H9 (cell line): ENCODE results near the gene IER3. TPM values are rescaled to one million over a fixed set of nuclear protein-coding genes. Genes with fewer than 3 reads are reported as not detected.

Experiments
- DNase-seq: peaks from one replicate; pipeline ENCODE4 v3.0.0-alpha.2; 2017
- H2AFZ ChIP-seq: one replicate; pipeline ENCODE4 v1.6.1; 2013; ENCODE audit warnings: mild to moderate bottlenecking, low read length, control low read depth, moderate library complexity
- H2AK5ac ChIP-seq: 2 replicates; pipeline ENCODE4 v1.6.1; 2013; ENCODE audit warnings: low read length, control low read depth, mixed read lengths; ENCODE audit not compliant: insufficient read length
- H2BK120ac ChIP-seq: one replicate; pipeline ENCODE4 v1.6.1; 2013; ENCODE audit warnings: low read depth, mild to moderate bottlenecking, low read length, control low read depth, inconsistent platforms; ENCODE audit not compliant: poor library complexity, severe bottlenecking
- H2BK12ac ChIP-seq: 2 replicates; pipeline ENCODE4 v1.6.1; 2013; ENCODE audit warnings: low read length, control low read depth, mixed read lengths, low read depth; ENCODE audit not compliant: insufficient read length
- H2BK15ac ChIP-seq: 2 replicates; pipeline ENCODE4 v1.6.1; 2013; ENCODE audit warnings: low read depth, low read length, control low read depth
- H2BK20ac ChIP-seq: one replicate; pipeline ENCODE4 v1.6.1; 2013; ENCODE audit warnings: low read depth, mild to moderate bottlenecking, low read length, control low read depth, inconsistent platforms; ENCODE audit not compliant: poor library complexity, severe bottlenecking
- H2BK5ac ChIP-seq: 2 replicates; pipeline ENCODE4 v1.6.1; 2013; ENCODE audit warnings: low read length, control low read depth, mixed read lengths; ENCODE audit not compliant: insufficient read length
- H3K14ac ChIP-seq: 2 replicates; pipeline ENCODE4 v1.6.1; 2013; ENCODE audit warnings: low read length, control low read depth; ENCODE audit not compliant: insufficient read depth
- H3K18ac ChIP-seq: 2 replicates; pipeline ENCODE4 v1.6.1; 2013; ENCODE audit warnings: low read depth, mild to moderate bottlenecking, mixed read lengths, low read length, control low read depth; ENCODE audit not compliant: insufficient read length
- H3K23ac ChIP-seq: 2 replicates; pipeline ENCODE4 v1.6.1; 2013; ENCODE audit warnings: low read length, control low read depth, mixed read lengths, low read depth; ENCODE audit not compliant: insufficient read length
- H3K23me2 ChIP-seq: 2 replicates; pipeline ENCODE4 v1.6.1; 2013; ENCODE audit warnings: low read depth, mild to moderate bottlenecking, mixed read lengths, low read length, control low read depth; ENCODE audit not compliant: insufficient read length, poor library complexity, severe bottlenecking
- H3K27ac ChIP-seq: 2 replicates; pipeline ENCODE4 v1.5.1; 2013; ENCODE audit warnings: low read length, control low read depth, mixed read lengths, low read depth; ENCODE audit not compliant: insufficient read length
- H3K27me3 ChIP-seq: 2 replicates; pipeline ENCODE4 v1.6.1; 2013; ENCODE audit warnings: low read length, control low read depth, inconsistent platforms; ENCODE audit not compliant: insufficient read depth
- H3K4ac ChIP-seq: 2 replicates; pipeline ENCODE4 v1.6.1; 2013; ENCODE audit warnings: low read depth, mild to moderate bottlenecking, control low read depth, inconsistent platforms, low read length, moderate library complexity
- H3K4me1 ChIP-seq: 2 replicates; pipeline ENCODE4 v1.6.1; 2013; ENCODE audit warnings: low read length, control low read depth, inconsistent platforms; ENCODE audit not compliant: insufficient read depth
- H3K4me2 ChIP-seq: 2 replicates; pipeline ENCODE4 v1.6.1; 2013; ENCODE audit warnings: low read length, control low read depth, mixed read lengths; ENCODE audit not compliant: insufficient read length, insufficient read depth
- H3K56ac ChIP-seq: 2 replicates; pipeline ENCODE4 v1.6.1; 2013; ENCODE audit warnings: low read depth, mild to moderate bottlenecking, mixed read lengths, low read length, control low read depth; ENCODE audit not compliant: insufficient read length
- H3K79me1 ChIP-seq: 2 replicates; pipeline ENCODE4 v1.6.1; 2013; ENCODE audit warnings: low read depth, mild to moderate bottlenecking, moderate library complexity, low read length, control low read depth, inconsistent platforms; ENCODE audit not compliant: insufficient read depth, poor library complexity, severe bottlenecking
- H3K79me2 ChIP-seq: 2 replicates; pipeline ENCODE4 v1.6.1; 2013; ENCODE audit warnings: low read length, control low read depth, inconsistent platforms; ENCODE audit not compliant: insufficient read depth
- H3K9ac ChIP-seq: 2 replicates; pipeline ENCODE4 v1.6.1; 2013; ENCODE audit warnings: low read length, control low read depth, mixed read lengths; ENCODE audit not compliant: insufficient read length; ENCODE audit errors: extremely low read depth
- H3K9me3 ChIP-seq: one replicate; pipeline ENCODE4 v1.6.1; 2013; ENCODE audit warnings: low read depth, low read length, inconsistent platforms; ENCODE audit not compliant: control insufficient read depth
- H3T11ph ChIP-seq: one replicate; pipeline ENCODE4 v1.6.1; 2013; ENCODE audit warnings: mild to moderate bottlenecking, low read length, control low read depth, inconsistent platforms
- H4K20me1 ChIP-seq: one replicate; pipeline ENCODE4 v1.6.1; 2013; ENCODE audit not compliant: control insufficient read depth, insufficient read length, insufficient read depth
- H4K5ac ChIP-seq: 2 replicates; pipeline ENCODE4 v1.6.1; 2013; ENCODE audit warnings: low read depth, mild to moderate bottlenecking, mixed read lengths, low read length, control low read depth; ENCODE audit not compliant: insufficient read length
- H4K8ac ChIP-seq: replicated peaks from 2 replicates; pipeline ENCODE4 v1.6.1; 2013; ENCODE audit warnings: low read length, control low read depth, mixed read lengths, low read depth; ENCODE audit not compliant: insufficient read length
- H4K91ac ChIP-seq: 2 replicates; pipeline ENCODE4 v1.6.1; 2013; ENCODE audit warnings: low read depth, mild to moderate bottlenecking, moderate library complexity, mixed read lengths, low read length, control low read depth; ENCODE audit not compliant: insufficient read length
- H3K27ac Mint-ChIP-seq, 3 experiments: 2 replicates in 2 of 3; 3 replicates in 1 of 3; pipeline ENCODE4 v1.8.0; 2020 to 2021; ENCODE audit warnings: mixed read lengths in 3 of 3, mild to moderate bottlenecking in 1 of 3, moderate library complexity in 1 of 3
- H3K27me3 Mint-ChIP-seq: 2 replicates; pipeline ENCODE4 v1.8.0; 2021; ENCODE audit warnings: low read depth, mild to moderate bottlenecking, moderate library complexity, mixed read lengths
- H3K36me3 Mint-ChIP-seq, 3 experiments: 2 replicates in 2 of 3; 3 replicates in 1 of 3; pipeline ENCODE4 v1.8.0; 2020 to 2021; ENCODE audit warnings: low read depth in 3 of 3, mixed read lengths in 3 of 3; ENCODE audit not compliant: insufficient read depth in 1 of 3
- H3K4me1 Mint-ChIP-seq, 2 experiments: 2 replicates each; pipeline ENCODE4 v1.8.0; 2020; ENCODE audit warnings: mixed read lengths in 2 of 2
- H3K4me3 Mint-ChIP-seq, 2 experiments: 2 replicates in 1 of 2; 3 replicates in 1 of 2; pipeline ENCODE4 v1.8.0; 2020 to 2021; ENCODE audit warnings: mild to moderate bottlenecking in 2 of 2, mixed read lengths in 2 of 2, moderate library complexity in 1 of 2
- H3K9me3 Mint-ChIP-seq, 2 experiments: 2 replicates in 1 of 2; 3 replicates in 1 of 2; pipeline ENCODE4 v1.8.0; 2020; ENCODE audit warnings: mild to moderate bottlenecking in 2 of 2, mixed read lengths in 2 of 2, moderate library complexity in 1 of 2
- WGBS: extraction: QIAGEN DNeasy Blood & Tissue Kit; methylation state at CpG from one replicate; pipeline ENCODE4 v1.1.7; 2013; ENCODE audit warnings: missing lambda C conversion rate, low lambda C conversion rate, mixed read lengths; ENCODE audit not compliant: insufficient read length; ENCODE audit errors: extremely low coverage; 5-methylcytosine and 5-hydroxymethylcytosine counted together
- total RNA-seq: library from RNA; stranded (reverse); gene quantifications from 2 replicates; pipeline ENCODE4 v1.2.1, GENCODE V29; 2021
- TF ChIP-seq, protein P1 (sequence below): fragments of 200-600 bp; sonication (generic); conservative IDR thresholded peaks from 3 replicates; pipeline ENCODE4 v1.8.0; 2021; ENCODE audit warnings: antibody characterized with exemption, mild to moderate bottlenecking

The IER3 gene
- total RNA-seq, 1 experiment from 2014 or later, result 43.5 TPM

DNA sequence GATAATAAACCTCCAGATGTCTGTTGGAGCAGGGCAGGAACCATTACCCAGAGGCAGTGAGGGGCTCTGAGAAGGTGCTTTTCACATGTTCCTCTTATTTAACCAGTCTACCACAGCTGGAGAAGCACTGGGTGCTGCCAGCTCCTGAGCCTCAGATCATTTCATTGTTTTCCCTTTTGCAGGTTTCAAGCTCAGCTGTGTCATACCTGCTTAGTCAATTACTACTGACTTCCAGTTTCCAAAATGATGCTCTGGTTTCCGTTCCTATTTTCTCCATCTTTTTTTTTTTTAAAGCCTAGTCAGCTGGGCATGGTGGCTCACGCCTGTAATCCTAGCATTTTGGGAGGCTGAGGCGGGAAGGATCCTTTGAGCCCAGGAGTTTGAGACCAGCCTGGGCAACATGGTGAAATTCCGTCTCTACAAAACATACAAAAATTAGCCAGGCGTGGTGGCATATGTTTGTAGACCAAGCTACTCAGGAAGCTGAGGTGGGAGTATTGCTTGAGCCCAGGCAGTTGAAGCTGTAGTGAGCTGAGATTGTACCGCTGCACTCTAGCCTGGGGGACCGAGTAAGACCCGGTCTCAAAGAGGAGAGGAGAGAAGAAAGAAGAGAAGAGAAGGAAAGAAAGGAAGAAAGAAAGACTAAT is 8.6 kb downstream of the IER3 start:
- no CpG with 5 or more reads among the region's 8 CpGs for WGBS
- Histone ChIP-seq H2BK5ac (no peak overlapping the region), H4K91ac (no peak overlapping the region), H3K4me2 (no peak overlapping the region), H2BK120ac (no peak overlapping the region), H2BK15ac (no peak overlapping the region), H4K8ac (no peak overlapping the region), H3K23ac (no peak overlapping the region), H2AFZ (no peak overlapping the region), H3K9me3 (no peaks in the 10 kb centered on the region), H2BK20ac (no peak overlapping the region), H3K4ac (no peak overlapping the region), H3K9ac (no peak overlapping the region), H3T11ph (no peak overlapping the region), H2AK5ac (no peak overlapping the region), H3K14ac (no peak overlapping the region), H4K20me1 (no peaks in the 10 kb centered on the region), H3K27me3 (no peaks in the 10 kb centered on the region), H3K79me1 (no peaks in the 10 kb centered on the region), H3K18ac (no peak overlapping the region), H4K5ac (no peak overlapping the region), H3K4me1 (no peaks in the 10 kb centered on the region), H3K27ac (no peak overlapping the region), H3K56ac (no peak overlapping the region), H3K79me2 (no peaks in the 10 kb centered on the region), H3K23me2 (no peaks in the 10 kb centered on the region), H2BK12ac (no peak overlapping the region)
- H3K36me3 Mint-ChIP-seq, result peaks cover 49 to 85% (median 73%) of the 10 kb centered on the region in 3 experiments
- no peak overlapping the region; a peak in 1 of 7 replicates for H3K27ac Mint-ChIP-seq
- H3K4me3 Mint-ChIP-seq, result no peak overlapping the region; a peak in 1 of 5 replicates
- no peaks in the 10 kb centered on the region for H3K9me3 Mint-ChIP-seq
- TF ChIP-seq, protein P1, sequence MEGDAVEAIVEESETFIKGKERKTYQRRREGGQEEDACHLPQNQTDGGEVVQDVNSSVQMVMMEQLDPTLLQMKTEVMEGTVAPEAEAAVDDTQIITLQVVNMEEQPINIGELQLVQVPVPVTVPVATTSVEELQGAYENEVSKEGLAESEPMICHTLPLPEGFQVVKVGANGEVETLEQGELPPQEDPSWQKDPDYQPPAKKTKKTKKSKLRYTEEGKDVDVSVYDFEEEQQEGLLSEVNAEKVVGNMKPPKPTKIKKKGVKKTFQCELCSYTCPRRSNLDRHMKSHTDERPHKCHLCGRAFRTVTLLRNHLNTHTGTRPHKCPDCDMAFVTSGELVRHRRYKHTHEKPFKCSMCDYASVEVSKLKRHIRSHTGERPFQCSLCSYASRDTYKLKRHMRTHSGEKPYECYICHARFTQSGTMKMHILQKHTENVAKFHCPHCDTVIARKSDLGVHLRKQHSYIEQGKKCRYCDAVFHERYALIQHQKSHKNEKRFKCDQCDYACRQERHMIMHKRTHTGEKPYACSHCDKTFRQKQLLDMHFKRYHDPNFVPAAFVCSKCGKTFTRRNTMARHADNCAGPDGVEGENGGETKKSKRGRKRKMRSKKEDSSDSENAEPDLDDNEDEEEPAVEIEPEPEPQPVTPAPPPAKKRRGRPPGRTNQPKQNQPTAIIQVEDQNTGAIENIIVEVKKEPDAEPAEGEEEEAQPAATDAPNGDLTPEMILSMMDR, result no peak
- peaks cover 2 to 5% of the 10 kb centered on the region in 2 experiments; a peak in 1 of 4 replicates for H3K4me1 Mint-ChIP-seq
- no peak for DNase-seq
- no peaks in the 10 kb centered on the region for H3K27me3 Mint-ChIP-seq
